ENCODE measurements around the gene CAMK2G. TPM values are rescaled to one million over a fixed set of nuclear protein-coding genes. Genes with fewer than 3 reads are reported as not detected.

CAMK2G gene
- total RNA-seq, 2 experiments from 2014 or later = 29.1 to 34.8 TPM

GRCh38 chr10:73763343-73763742 lies 111.0 kb downstream of the CAMK2G start:
- no TSS peak for BruUV-seq (replicated peaks)
- ChIA-PET POLR2A (interaction anchor here (0.6 to 1.1 kb wide), 4 partner anchors 9 to 222 kb away, joined by 3 read pairs; a partner anchor contains a TSS), CTCF (ENCODE audit: unreplicated experiment) (no interaction called here)
- H3K4me1 ChIP-seq (ENCODE audit: insufficient read depth, low read length, poor library complexity, severe bottlenecking) = peaks cover 22% of the 10 kb centered on the region
- H3K79me2 ChIP-seq (ENCODE audit: insufficient read depth, low read depth, low read length) = no peaks in the 10 kb centered on the region; the same call in 1 of the 2 replicates
- H2AFZ ChIP-seq (ENCODE audit: low read length) = no peak overlapping the region
- no peaks in the 10 kb centered on the region for H4K20me1 ChIP-seq (ENCODE audit: insufficient read depth, low read length)
- DNase-seq (ENCODE audit: low spot score) = no peak
- intact Hi-C loops (cut with micrococcal nuclease; ENCODE audit: unreplicated experiment) = no loop called here
- no peaks in the 10 kb centered on the region for H3K9me3 ChIP-seq (ENCODE audit: low read length)
- TF ChIP-seq CTCF (conservative IDR thresholded peaks at IDR 0.05; ENCODE audit: low read length) = no peak
- no peak for TF ChIP-seq EZH2phosphoT487 (IDR thresholded peaks at IDR 0.05; ENCODE audit: borderline replicate concordance, low read depth, low read length)
- H3K4me3 ChIP-seq (ENCODE audit: low read depth, low read length, poor library complexity, severe bottlenecking) = no peak overlapping the region
- H3K36me3 ChIP-seq (ENCODE audit: insufficient read depth, low read length) = peaks cover 82% of the 10 kb centered on the region
- no peaks in the 10 kb centered on the region for H3K9me2 ChIP-seq (ENCODE audit: insufficient read depth, low read length)
- H3K27ac ChIP-seq (ENCODE audit: low read depth, low read length, poor library complexity, severe bottlenecking) = no peak overlapping the region
- no peak overlapping the region for H3K4me2 ChIP-seq (ENCODE audit: low read length)

- Histone ChIP-seq H3K9me2 (ENCODE audit: insufficient read depth, low read length) (no peaks in the 10 kb centered on the region), H3K27ac (ENCODE audit: low read depth, low read length, poor library complexity, severe bottlenecking) (no peak overlapping the region), H3K4me3 (ENCODE audit: low read depth, low read length, poor library complexity, severe bottlenecking) (no peak overlapping the region), H3K36me3 (ENCODE audit: insufficient read depth, low read length) (peaks cover 79% of the 10 kb centered on the region), H3K4me2 (ENCODE audit: low read length) (no peak overlapping the region), H3K79me2 (ENCODE audit: insufficient read depth, low read depth, low read length) (no peaks in the 10 kb centered on the region; the same call in 1 of the 2 replicates), H3K9me3 (ENCODE audit: low read length) (no peaks in the 10 kb centered on the region), H2AFZ (ENCODE audit: low read length) (no peak overlapping the region), H4K20me1 (ENCODE audit: insufficient read depth, low read length) (no peaks in the 10 kb centered on the region), H3K4me1 (ENCODE audit: insufficient read depth, low read length, poor library complexity, severe bottlenecking) (peaks cover 23% of the 10 kb centered on the region)
- no peak for TF ChIP-seq CTCF (conservative IDR thresholded peaks at IDR 0.05; ENCODE audit: low read length)
- no peak for TF ChIP-seq EZH2phosphoT487 (IDR thresholded peaks at IDR 0.05; ENCODE audit: borderline replicate concordance, low read depth, low read length)
- intact Hi-C loops (cut with micrococcal nuclease; ENCODE audit: unreplicated experiment) = no loop called here
- POLR2A ChIA-PET = interaction anchor here (0.6 to 1.1 kb wide), 4 partner anchors 9 to 223 kb away, joined by 3 read pairs; a partner anchor contains a TSS
- CTCF ChIA-PET (ENCODE audit: unreplicated experiment) = no interaction called here
- DNase-seq (ENCODE audit: low spot score) = no peak
- no TSS peak for BruUV-seq (replicated peaks)
Observed at GRCh38 chr10:73762915-73763314, 111.4 kb downstream of the CAMK2G start.

Small RNAs within 50 kb of the gene (small RNA-seq; reads per million reads assigned to genes)
- gene AC022400.9 (not detected), gene ZSWIM8-AS1 (not detected)

Other genes starting within 250 kb of the CAMK2G start
- not detected in 2 replicates for gene MYOZ1, start 233.1 kb downstream of the CAMK2G start, total RNA-seq (2014; rRNA removed; shearing (Covaris generic))
- not detected in 2 replicates for gene MYOZ1, start 233.1 kb downstream of the CAMK2G start, total RNA-seq (2022)
- not detected in 2 replicates for gene SYNPO2L, start 218.5 kb downstream of the CAMK2G start, total RNA-seq (2014; rRNA removed; shearing (Covaris generic))
- not detected in 2 replicates for gene SYNPO2L, start 218.5 kb downstream of the CAMK2G start, total RNA-seq (2022)
- gene AGAP5, start 176.4 kb downstream of the CAMK2G start, total RNA-seq (2014; rRNA removed; shearing (Covaris generic)) = 4.6 and 7.2 TPM in 2 replicates
- 9.9 and 10.7 TPM in 2 replicates for gene AGAP5, start 176.4 kb downstream of the CAMK2G start, total RNA-seq (2022)
- 51.9 and 53.6 TPM in 2 replicates for gene SEC24C, start 130.2 kb downstream of the CAMK2G start, total RNA-seq (2014; rRNA removed; shearing (Covaris generic))
- 82.0 and 87.1 TPM in 2 replicates for gene SEC24C, start 130.2 kb downstream of the CAMK2G start, total RNA-seq (2022)
- 55.6 and 64.8 TPM in 2 replicates for gene CHCHD1, start 92.5 kb downstream of the CAMK2G start, total RNA-seq (2014; rRNA removed; shearing (Covaris generic))
- gene CHCHD1, start 92.5 kb downstream of the CAMK2G start, total RNA-seq (2022) = 33.6 and 36.6 TPM in 2 replicates
- 22.0 and 22.6 TPM in 2 replicates for gene ZSWIM8, start 88.9 kb downstream of the CAMK2G start, total RNA-seq (2014; rRNA removed; shearing (Covaris generic))
- gene ZSWIM8, start 88.9 kb downstream of the CAMK2G start, total RNA-seq (2022) = 52.6 and 59.5 TPM in 2 replicates
- gene NDST2, start 63.0 kb downstream of the CAMK2G start, total RNA-seq (2014; rRNA removed; shearing (Covaris generic)) = 27.7 and 45.2 TPM in 2 replicates
- 52.8 and 59.7 TPM in 2 replicates for gene NDST2, start 63.0 kb downstream of the CAMK2G start, total RNA-seq (2022)
- 2.0 and 5.2 TPM in 2 replicates for gene PLAU, start 36.6 kb upstream of the CAMK2G start, total RNA-seq (2014; rRNA removed; shearing (Covaris generic))
- gene PLAU, start 36.6 kb upstream of the CAMK2G start, total RNA-seq (2022) = 0.74 and 0.85 TPM in 2 replicates
- 19.1 and 24.9 TPM in 2 replicates for gene VCL, start 123.6 kb upstream of the CAMK2G start, total RNA-seq (2014; rRNA removed; shearing (Covaris generic))
- 55.5 and 64.5 TPM in 2 replicates for gene VCL, start 123.6 kb upstream of the CAMK2G start, total RNA-seq (2022)